GM12872 (cell line): ENCODE results near the gene LIN37.

Experiments used
- CTCF ChIP-seq: IDR thresholded peaks from 3 replicates; pipeline ENCODE4 v1.5.1; 2011; ENCODE audit warnings: low read depth, mild to moderate bottlenecking, low read length, moderate library complexity; ENCODE audit not compliant: insufficient read depth

The LIN37 gene

DNA sequence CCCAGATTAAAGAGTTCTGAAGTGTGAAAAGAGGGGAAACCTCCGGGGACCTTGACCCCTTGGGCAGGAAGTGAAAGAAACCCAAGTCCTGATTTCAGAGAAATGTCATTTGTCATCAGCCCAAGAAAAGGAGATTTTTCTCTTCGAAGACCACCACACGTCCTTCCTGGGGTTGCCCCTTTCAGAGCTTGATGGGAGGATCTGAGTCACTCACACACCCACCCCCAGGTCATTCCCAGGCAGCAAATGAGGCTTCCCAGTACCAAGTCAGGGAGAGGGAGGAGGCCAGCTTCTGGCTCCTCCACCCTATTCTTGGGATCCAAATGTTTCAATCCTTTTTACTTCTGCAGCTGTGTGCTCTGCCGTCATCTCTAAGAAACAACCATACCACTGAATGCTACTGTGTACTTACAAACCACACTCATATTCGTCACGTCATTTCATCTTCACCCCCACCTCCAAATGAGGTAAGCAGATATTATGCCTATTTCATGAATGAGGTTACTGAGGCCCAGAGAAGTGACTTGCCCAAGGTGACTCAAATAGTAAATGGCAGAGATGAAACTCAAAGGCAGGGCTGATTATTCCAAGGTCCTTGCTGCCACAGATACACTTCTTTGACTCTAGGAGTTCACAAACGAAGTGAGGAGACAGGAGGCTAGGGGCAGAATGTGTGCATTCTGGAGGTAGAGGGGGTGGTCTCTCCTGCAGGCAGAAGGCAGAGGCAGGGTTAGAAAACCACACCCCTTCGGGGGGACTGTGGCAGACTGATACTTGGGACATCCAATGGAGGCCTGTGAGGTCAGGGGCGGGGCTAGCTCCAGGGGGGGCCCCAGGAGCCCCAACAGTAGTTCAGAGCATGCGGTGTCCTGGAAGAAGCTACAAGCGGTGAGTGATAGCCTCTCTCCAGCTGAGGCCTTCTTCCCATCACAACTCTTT, 35.5 kb upstream of the LIN37 start:
- no peak for TF ChIP-seq CTCF

DNA sequence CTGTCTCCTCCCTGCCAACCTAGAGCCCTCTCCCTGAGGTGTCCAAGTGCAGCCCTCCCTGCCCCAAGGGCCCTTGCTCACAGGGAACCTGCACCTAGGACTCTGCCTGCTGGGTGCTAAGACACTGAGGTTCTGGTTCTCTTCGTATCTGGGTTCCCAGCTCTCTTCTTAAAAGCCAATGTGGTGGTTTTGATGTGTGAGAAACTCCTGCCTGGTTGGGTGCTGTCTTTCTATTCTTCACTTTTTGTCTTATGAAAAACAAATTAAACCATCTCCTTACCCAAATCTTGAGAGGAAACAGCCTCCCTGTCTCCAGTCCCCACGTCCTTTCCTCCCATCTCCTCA, 34.9 kb upstream of the LIN37 start:
- no peak for TF ChIP-seq CTCF

DNA sequence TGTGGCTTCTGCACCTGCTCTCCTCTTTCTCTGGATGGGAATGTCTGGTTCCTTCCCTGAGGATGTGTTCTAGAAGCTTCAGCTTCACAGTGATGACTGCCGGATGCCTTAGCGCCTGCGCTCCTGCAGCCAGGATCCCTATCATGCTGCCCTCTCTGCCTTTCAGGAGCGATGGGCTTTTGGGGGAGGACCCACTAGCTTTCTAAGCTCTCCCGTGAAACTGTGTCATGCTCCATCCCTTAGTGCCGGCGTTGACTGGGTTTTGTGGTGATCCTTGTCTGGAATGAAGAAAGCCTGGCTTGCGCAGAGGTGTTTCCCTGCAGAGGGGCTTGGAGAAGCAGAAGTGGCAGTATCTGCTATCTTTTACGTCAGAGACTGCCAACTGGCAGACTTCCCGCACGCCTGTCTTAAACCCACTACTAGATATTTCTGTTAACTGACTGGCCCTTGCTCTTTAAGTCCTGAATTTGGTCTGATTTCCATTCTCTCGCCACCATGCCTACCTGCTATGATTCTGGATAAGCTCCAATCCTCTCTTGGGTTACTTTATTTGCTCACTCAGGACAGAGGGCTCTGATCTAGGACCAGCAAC, 34.4 kb upstream of the LIN37 start:
- no peak for TF ChIP-seq CTCF

GRCh38 chr19:35714601-35715354, 33.6 kb upstream of the LIN37 start:
- TF ChIP-seq CTCF, result peak; percentile 69

GRCh38 chr19:35715355-35715809, 33.0 kb upstream of the LIN37 start:
- no peak for TF ChIP-seq CTCF

- no peak for TF ChIP-seq CTCF
Measured at GRCh38 chr19:35715981-35716800, 32.2 kb upstream of the LIN37 start.
